WERI-Rb-1 (cell line): Measurements from ENCODE around the gene CTXN3.

Source experiments
- DNase-seq: peaks from one replicate; pipeline ENCODE4 v3.0.0-alpha.2; 2020
- H3K27ac ChIP-seq: fragments of 250-450 bp; sonication (Bioruptor Pico); 2 replicates; pipeline ENCODE4 v1.5.1; 2020; ENCODE audit warnings: mild to moderate bottlenecking, moderate library complexity
- H3K27me3 ChIP-seq: fragments of 250-450 bp; sonication (Bioruptor Pico); 2 replicates; pipeline ENCODE4 v1.5.1; 2021; ENCODE audit warnings: mild to moderate bottlenecking, low read depth, moderate library complexity; ENCODE audit not compliant: insufficient read depth, severe bottlenecking
- H3K36me3 ChIP-seq: fragments of 250-450 bp; sonication (Bioruptor Pico); 2 replicates; pipeline ENCODE4 v1.5.1; 2020; ENCODE audit warnings: mild to moderate bottlenecking, moderate library complexity
- H3K4me3 ChIP-seq: 2 replicates; pipeline ENCODE4 v1.5.1; 2011; ENCODE audit warnings: low read depth, mild to moderate bottlenecking, control low read depth, low read length
- H3K9me3 ChIP-seq: fragments of 250-450 bp; sonication (Bioruptor Pico); 2 replicates; pipeline ENCODE4 v1.5.1; 2021; ENCODE audit warnings: mild to moderate bottlenecking, moderate library complexity; ENCODE audit not compliant: severe bottlenecking
- TF ChIP-seq, protein P1 (sequence below): IDR thresholded peaks from 2 replicates; pipeline ENCODE4 v1.5.1; 2011; ENCODE audit warnings: low read depth, mild to moderate bottlenecking, control low read depth, inconsistent platforms, low read length

Gene CTXN3

DNA sequence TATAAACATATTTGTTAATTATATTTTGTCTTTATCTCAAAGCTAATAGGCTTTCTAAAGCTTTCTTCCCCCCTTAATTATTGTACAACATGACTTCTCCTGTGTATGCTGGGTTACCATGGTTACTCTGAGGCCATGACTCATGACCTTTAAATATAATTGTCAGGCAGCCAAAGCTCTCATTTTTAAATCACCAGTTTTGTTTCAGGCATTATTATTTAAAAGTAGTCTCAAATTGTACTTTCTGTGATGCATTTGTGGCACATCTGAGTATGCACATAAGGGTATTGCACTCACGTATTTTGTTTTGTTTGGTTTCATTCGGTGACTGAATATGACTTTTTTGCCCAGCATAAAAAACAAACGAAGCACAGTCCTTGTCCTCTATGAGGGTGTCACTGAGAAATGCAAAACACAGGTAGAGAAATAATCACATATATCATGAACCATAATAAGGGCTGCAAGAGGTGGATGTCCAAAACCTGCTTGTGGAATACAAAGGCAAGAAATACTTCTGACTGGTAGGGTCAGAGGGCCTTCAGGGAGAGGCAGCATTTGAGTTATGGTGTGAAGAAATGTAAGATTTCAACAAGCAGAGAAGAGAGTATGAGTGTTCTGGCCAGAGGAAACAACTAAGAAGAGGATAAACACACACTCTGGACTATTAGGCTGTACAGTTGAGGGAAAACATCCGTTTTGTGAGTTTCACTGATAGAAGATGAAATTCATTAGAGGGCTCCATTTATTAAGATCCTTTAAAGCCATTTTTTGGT lies 56.4 kb downstream of the CTXN3 start:
- Histone ChIP-seq H3K27ac (no peak overlapping the region), H3K4me3 (no peak overlapping the region), H3K9me3 (no peaks in the 10 kb centered on the region), H3K36me3 (no peaks in the 10 kb centered on the region), H3K27me3 (no peaks in the 10 kb centered on the region)
- TF ChIP-seq, protein P1, sequence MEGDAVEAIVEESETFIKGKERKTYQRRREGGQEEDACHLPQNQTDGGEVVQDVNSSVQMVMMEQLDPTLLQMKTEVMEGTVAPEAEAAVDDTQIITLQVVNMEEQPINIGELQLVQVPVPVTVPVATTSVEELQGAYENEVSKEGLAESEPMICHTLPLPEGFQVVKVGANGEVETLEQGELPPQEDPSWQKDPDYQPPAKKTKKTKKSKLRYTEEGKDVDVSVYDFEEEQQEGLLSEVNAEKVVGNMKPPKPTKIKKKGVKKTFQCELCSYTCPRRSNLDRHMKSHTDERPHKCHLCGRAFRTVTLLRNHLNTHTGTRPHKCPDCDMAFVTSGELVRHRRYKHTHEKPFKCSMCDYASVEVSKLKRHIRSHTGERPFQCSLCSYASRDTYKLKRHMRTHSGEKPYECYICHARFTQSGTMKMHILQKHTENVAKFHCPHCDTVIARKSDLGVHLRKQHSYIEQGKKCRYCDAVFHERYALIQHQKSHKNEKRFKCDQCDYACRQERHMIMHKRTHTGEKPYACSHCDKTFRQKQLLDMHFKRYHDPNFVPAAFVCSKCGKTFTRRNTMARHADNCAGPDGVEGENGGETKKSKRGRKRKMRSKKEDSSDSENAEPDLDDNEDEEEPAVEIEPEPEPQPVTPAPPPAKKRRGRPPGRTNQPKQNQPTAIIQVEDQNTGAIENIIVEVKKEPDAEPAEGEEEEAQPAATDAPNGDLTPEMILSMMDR = no peak
- no peak for DNase-seq

DNA sequence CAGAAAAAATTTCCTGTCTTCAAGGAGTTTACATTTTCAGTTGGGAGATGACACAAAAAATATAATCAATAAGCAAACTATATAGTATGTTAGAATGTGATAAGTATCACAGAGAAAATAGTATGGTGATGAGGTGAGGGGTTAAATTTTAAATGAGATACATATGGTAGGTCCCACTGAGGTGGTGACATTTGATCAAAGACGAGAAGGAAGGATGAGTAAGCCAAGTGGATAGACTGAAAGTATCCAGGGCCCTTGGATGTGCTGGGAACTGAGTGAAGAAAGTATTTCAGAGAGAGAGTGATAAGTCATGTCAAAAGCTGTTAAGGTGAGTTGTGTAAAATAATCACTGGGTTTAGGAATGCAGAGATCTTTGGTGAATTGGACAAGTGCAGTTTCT lies 57.8 kb downstream of the CTXN3 start:
- Histone ChIP-seq H3K27me3 (no peaks in the 10 kb centered on the region), H3K27ac (no peak overlapping the region), H3K9me3 (no peaks in the 10 kb centered on the region), H3K4me3 (no peak overlapping the region), H3K36me3 (no peaks in the 10 kb centered on the region)
- TF ChIP-seq, protein P1 = no peak
- DNase-seq = no peak

DNA sequence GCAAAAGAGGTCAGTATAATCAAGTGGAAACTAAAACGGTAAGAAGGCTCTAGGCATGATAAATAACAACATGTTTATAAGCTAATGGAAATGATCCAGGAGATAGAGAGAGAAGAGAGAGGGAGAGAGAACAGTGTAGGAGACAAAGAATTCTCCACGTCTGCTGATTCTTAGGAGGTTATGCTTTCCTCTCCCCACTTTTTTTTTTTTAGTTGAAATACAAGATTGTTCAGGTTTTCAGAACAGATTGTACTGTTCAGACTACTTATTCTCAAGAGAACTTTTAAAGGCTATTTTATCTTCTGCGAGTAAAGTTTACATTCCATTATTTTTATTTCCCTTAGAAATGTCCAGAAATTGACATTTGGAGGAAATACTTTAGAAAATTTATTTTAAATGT lies 58.3 kb downstream of the CTXN3 start:
- Histone ChIP-seq H3K27ac (no peak overlapping the region), H3K27me3 (no peaks in the 10 kb centered on the region), H3K36me3 (no peaks in the 10 kb centered on the region), H3K4me3 (no peak overlapping the region), H3K9me3 (no peaks in the 10 kb centered on the region)
- DNase-seq = no peak
- TF ChIP-seq, protein P1 = no peak
